K562 (cell line): ENCODE measurements around the gene SYNGR4. TPM values are rescaled to one million over a fixed set of nuclear protein-coding genes. Genes with fewer than 3 reads are reported as not detected.

Experiments used
- ARHGAP35 ChIP-seq: fragments of 450-650 bp; IDR thresholded peaks from 2 replicates; pipeline ENCODE4 v1.6.1; 2018; ENCODE audit not compliant: partially characterized antibody
- ATF1 ChIP-seq, 2 experiments: fragments of 450-650 bp in 1 of 2; IDR thresholded peaks; 2 replicates each; pipeline ENCODE4 v1.6.1; 2016; ENCODE audit warnings: missing compliant biosample characterization in 1 of 2, missing genetic modification characterization in 1 of 2
- BDP1 ChIP-seq: IDR thresholded peaks from 3 replicates; pipeline ENCODE4 v1.6.1; 2011; ENCODE audit not compliant: insufficient read length, insufficient read depth
- BRCA1 ChIP-seq, 2 experiments: fragments of 450-650 bp in 1 of 2; sonication (generic) in 1 of 2; formaldehyde crosslinking in 1 of 2; IDR thresholded peaks; 2 replicates each; pipeline versions ENCODE4 v1.5.0 to v1.6.1; 2017 to 2020; ENCODE audit warnings: mild to moderate bottlenecking in 1 of 2, missing genetic modification reagents in 1 of 2
- ESRRA ChIP-seq: fragments of 450-650 bp; IDR thresholded peaks from 2 replicates; pipeline ENCODE4 v1.6.1; 2014; ENCODE audit warnings: low read depth, mild to moderate bottlenecking, moderate library complexity, borderline replicate concordance
- HMG20B ChIP-seq: fragments of 250-450 bp; sonication (Bioruptor Pico); IDR thresholded peaks from 2 replicates; pipeline ENCODE4 v1.5.0; 2021; ENCODE audit warnings: mild to moderate bottlenecking
- NR1H2 ChIP-seq: sonication (generic); formaldehyde crosslinking; IDR thresholded peaks from 2 replicates; pipeline ENCODE4 v1.4.0; 2020; ENCODE audit warnings: mild to moderate bottlenecking, missing genetic modification reagents
- NR2C2 ChIP-seq, 2 experiments: fragments of 200-800 bp in 1 of 2; sonication (Bioruptor generic) in 1 of 2; sonication (generic) in 1 of 2; formaldehyde crosslinking in 1 of 2; IDR thresholded peaks; 2 replicates each; pipeline versions ENCODE4 v1.6.1 to v1.8.0; 2016 to 2022; ENCODE audit warnings: mild to moderate bottlenecking in 1 of 2, missing compliant biosample characterization in 1 of 2, missing genetic modification characterization in 1 of 2, missing genetic modification reagents in 1 of 2
- SMAD4 ChIP-seq: fragments of 250-450 bp; sonication (Bioruptor Pico); conservative IDR thresholded peaks from 2 replicates; pipeline ENCODE4 v1.8.0; 2021; ENCODE audit warnings: inconsistent platforms, mild to moderate bottlenecking, moderate library complexity
- TAF1 ChIP-seq: IDR thresholded peaks from 2 replicates; pipeline ENCODE4 v1.6.1; 2011; ENCODE audit warnings: mild to moderate bottlenecking, low read length, moderate library complexity; ENCODE audit not compliant: insufficient read depth, control insufficient read depth, severe bottlenecking; ENCODE audit errors: extremely low read depth
- YBX1 ChIP-seq: fragments of 450-650 bp; IDR thresholded peaks from 2 replicates; pipeline ENCODE4 v1.7.1; 2016; ENCODE audit warnings: mild to moderate bottlenecking
- ZBTB8A ChIP-seq: fragments of 450-650 bp; IDR thresholded peaks from 2 replicates; pipeline ENCODE4 v1.6.1; 2018; ENCODE audit warnings: mild to moderate bottlenecking, moderate library complexity; ENCODE audit not compliant: partially characterized antibody
- ZNF232 ChIP-seq: sonication (generic); formaldehyde crosslinking; IDR thresholded peaks from 2 replicates; pipeline ENCODE4 v1.8.0; 2022; ENCODE audit warnings: mild to moderate bottlenecking, missing genetic modification reagents
- ZNF24 ChIP-seq: fragments of 450-650 bp; IDR thresholded peaks from 2 replicates; pipeline ENCODE4 v1.6.1; 2016
- polyA plus RNA-seq, 8 experiments: library from polyadenylated mRNA; depleted of rRNA in 4 of 8; stranded (reverse) in 5 of 8; unstranded in 3 of 8; fragments of >200 nt; fragmentation: Nextera tagmentation in 2 of 8; fragmentation: Illumina TruSeq in 1 of 8; extraction: Ambion mirVana in 2 of 8; extraction: Trizol in 1 of 8; gene quantifications; 2 replicates each; pipeline versions ENCODE4 v1.2.1 to v1.2.3, GENCODE V29; 2011 to 2014; ENCODE audit warnings: inconsistent platforms in 1 of 8, missing spikeins in 1 of 8
- total RNA-seq, 7 experiments: library from RNA; depleted of rRNA in 6 of 7; stranded (reverse); fragments of >200 nt in 6 of 7; fragmentation: Illumina TruSeq in 2 of 7; extraction: Trizol in 2 of 7; gene quantifications; 2 replicates each; pipeline versions ENCODE4 v1.2.1 to v1.2.3, GENCODE V29; 2011 to 2021; ENCODE audit warnings: low replicate concordance in 1 of 7
- TF ChIP-seq, protein P1 (sequence below): fragments of 200-800 bp; sonication (Bioruptor generic); IDR thresholded peaks from 2 replicates; pipeline ENCODE4 v1.6.1; 2017; ENCODE audit warnings: missing genetic modification characterization, missing compliant biosample characterization
- TF ChIP-seq, protein P2 (sequence below), 2 experiments: fragments of 450-650 bp; IDR thresholded peaks; 2 replicates each; pipeline ENCODE4 v1.6.1; 2018; ENCODE audit warnings: mild to moderate bottlenecking in 2 of 2, low read depth in 1 of 2; ENCODE audit not compliant: partially characterized antibody in 2 of 2
- TF ChIP-seq, protein P3 (sequence below), 2 experiments: fragments of 450-650 bp; conservative IDR thresholded peaks; 2 replicates each; pipeline ENCODE4 v1.6.1; 2017; ENCODE audit warnings: mild to moderate bottlenecking in 2 of 2, moderate library complexity in 2 of 2
- TF ChIP-seq, protein P4 (sequence below): IDR thresholded peaks from 2 replicates; pipeline ENCODE4 v1.6.1; 2011; ENCODE audit not compliant: insufficient read length; ENCODE audit errors: extremely low read depth

The SYNGR4 gene
- total and polyA plus RNA-seq, 9 of the 15 experiments (the other 6 are each of a cell fraction or from before 2014, with no cell fraction given), result 0.07 to 0.14 TPM; not detected in 7

DNA sequence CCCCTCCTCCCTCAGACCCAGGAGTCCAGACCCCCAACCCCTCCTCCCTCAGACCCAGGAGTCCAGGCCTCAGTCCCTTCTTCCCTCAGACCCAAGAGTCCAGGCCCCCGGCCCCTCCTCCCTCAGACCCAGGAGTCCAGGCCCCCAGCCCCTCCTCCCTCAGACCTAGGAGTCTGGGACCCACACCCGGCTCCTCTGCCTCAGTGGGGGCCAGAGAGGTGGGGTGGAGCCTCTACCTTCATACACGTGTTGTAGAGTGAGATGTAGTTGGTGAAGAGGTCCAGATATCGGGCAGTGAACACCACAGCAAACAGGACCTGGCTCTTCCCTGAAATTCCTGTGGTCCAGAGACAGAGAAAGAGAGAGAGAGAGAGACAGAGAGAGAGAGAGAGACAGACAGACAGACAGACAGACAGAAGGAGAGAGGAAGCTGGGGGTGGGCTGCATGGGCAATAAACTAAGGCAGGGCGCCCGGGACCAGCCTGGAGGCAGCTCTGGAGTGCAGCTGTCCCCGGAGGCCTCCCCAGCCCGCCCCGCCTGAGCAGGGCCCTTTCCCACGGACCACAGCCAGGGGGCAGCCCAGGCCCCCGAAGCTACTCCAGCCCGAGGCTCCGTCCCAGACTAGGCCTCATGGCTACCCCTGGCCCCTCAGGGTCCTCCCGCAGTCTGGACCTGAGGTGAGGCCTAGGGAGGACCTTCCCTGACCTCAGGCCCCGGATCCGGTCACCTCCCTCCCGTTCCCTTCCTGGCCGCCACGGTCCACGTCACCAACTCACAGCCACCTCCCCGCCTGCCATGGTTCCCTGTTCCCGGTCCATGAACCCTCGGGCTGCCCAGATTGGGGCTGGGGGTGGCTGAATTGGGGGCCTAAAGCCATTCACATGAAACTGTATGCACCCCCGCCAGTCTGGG lies 26.3 kb downstream of the SYNGR4 start (continued):
- TF ChIP-seq, protein P1, sequence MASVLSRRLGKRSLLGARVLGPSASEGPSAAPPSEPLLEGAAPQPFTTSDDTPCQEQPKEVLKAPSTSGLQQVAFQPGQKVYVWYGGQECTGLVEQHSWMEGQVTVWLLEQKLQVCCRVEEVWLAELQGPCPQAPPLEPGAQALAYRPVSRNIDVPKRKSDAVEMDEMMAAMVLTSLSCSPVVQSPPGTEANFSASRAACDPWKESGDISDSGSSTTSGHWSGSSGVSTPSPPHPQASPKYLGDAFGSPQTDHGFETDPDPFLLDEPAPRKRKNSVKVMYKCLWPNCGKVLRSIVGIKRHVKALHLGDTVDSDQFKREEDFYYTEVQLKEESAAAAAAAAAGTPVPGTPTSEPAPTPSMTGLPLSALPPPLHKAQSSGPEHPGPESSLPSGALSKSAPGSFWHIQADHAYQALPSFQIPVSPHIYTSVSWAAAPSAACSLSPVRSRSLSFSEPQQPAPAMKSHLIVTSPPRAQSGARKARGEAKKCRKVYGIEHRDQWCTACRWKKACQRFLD (CRISPR knock-in tag), result no peak
- peak; percentile 60 for TF ChIP-seq TAF1
- TF ChIP-seq, protein P2, sequence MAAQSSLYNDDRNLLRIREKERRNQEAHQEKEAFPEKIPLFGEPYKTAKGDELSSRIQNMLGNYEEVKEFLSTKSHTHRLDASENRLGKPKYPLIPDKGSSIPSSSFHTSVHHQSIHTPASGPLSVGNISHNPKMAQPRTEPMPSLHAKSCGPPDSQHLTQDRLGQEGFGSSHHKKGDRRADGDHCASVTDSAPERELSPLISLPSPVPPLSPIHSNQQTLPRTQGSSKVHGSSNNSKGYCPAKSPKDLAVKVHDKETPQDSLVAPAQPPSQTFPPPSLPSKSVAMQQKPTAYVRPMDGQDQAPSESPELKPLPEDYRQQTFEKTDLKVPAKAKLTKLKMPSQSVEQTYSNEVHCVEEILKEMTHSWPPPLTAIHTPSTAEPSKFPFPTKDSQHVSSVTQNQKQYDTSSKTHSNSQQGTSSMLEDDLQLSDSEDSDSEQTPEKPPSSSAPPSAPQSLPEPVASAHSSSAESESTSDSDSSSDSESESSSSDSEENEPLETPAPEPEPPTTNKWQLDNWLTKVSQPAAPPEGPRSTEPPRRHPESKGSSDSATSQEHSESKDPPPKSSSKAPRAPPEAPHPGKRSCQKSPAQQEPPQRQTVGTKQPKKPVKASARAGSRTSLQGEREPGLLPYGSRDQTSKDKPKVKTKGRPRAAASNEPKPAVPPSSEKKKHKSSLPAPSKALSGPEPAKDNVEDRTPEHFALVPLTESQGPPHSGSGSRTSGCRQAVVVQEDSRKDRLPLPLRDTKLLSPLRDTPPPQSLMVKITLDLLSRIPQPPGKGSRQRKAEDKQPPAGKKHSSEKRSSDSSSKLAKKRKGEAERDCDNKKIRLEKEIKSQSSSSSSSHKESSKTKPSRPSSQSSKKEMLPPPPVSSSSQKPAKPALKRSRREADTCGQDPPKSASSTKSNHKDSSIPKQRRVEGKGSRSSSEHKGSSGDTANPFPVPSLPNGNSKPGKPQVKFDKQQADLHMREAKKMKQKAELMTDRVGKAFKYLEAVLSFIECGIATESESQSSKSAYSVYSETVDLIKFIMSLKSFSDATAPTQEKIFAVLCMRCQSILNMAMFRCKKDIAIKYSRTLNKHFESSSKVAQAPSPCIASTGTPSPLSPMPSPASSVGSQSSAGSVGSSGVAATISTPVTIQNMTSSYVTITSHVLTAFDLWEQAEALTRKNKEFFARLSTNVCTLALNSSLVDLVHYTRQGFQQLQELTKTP (IDR thresholded peaks at IDR 0.05; ENCODE audit: low read depth in 1 of 2, partially characterized antibody in 2 of 2), result peak in 1 of 2 experiments; percentile 74
- no peak for TF ChIP-seq NR2C2 (CRISPR knock-in tag; IDR thresholded peaks at IDR 0.05)
- peak; percentile 89 for TF ChIP-seq NR2C2 (tag; IDR thresholded peaks at IDR 0.05)
- TF ChIP-seq BRCA1 (IDR thresholded peaks at IDR 0.05), result no peak
- no peak for TF ChIP-seq BRCA1 (CRISPR knock-in tag; IDR thresholded peaks at IDR 0.05)
- no peak for TF ChIP-seq HMG20B (CRISPR knock-in tag)
- TF ChIP-seq ESRRA, result peak; percentile 40; the same call in 1 of the 2 replicates
- no peak for TF ChIP-seq BDP1
- TF ChIP-seq ZNF232 (CRISPR knock-in tag), result peak; percentile 77
- TF ChIP-seq SMAD4, result peak; percentile 35
- 0 out of 2 replicates have a peak, but pooled peaks have one; percentile 54 for TF ChIP-seq NR1H2 (CRISPR knock-in tag)
- TF ChIP-seq ATF1 (CRISPR knock-in tag; IDR thresholded peaks at IDR 0.05), result no peak
- peak; percentile 81 for TF ChIP-seq ATF1 (tag; IDR thresholded peaks at IDR 0.05)
- TF ChIP-seq YBX1, result no peak
- TF ChIP-seq ARHGAP35, result no peak
- TF ChIP-seq, protein P3, sequence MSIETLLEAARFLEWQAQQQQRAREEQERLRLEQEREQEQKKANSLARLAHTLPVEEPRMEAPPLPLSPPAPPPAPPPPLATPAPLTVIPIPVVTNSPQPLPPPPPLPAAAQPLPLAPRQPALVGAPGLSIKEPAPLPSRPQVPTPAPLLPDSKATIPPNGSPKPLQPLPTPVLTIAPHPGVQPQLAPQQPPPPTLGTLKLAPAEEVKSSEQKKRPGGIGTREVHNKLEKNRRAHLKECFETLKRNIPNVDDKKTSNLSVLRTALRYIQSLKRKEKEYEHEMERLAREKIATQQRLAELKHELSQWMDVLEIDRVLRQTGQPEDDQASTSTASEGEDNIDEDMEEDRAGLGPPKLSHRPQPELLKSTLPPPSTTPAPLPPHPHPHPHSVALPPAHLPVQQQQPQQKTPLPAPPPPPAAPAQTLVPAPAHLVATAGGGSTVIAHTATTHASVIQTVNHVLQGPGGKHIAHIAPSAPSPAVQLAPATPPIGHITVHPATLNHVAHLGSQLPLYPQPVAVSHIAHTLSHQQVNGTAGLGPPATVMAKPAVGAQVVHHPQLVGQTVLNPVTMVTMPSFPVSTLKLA (conservative IDR thresholded peaks at IDR 0.05), result peak in 1 of 2 experiments; percentile 42; a peak in 2 of 4 replicates
- TF ChIP-seq ZBTB8A, result no peak
- no peak; the same call in 1 of the 2 replicates for TF ChIP-seq ZNF24
- TF ChIP-seq, protein P4, sequence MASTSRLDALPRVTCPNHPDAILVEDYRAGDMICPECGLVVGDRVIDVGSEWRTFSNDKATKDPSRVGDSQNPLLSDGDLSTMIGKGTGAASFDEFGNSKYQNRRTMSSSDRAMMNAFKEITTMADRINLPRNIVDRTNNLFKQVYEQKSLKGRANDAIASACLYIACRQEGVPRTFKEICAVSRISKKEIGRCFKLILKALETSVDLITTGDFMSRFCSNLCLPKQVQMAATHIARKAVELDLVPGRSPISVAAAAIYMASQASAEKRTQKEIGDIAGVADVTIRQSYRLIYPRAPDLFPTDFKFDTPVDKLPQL, result no peak
